Measurements from ENCODE around the gene CMTM6.
"Not testable (repeated sequence)": the region's sequence is repeated elsewhere in the genome, so short reads cannot be mapped to it uniquely, and the experiment has no call there.

Gene CMTM6

GRCh38 chr3:32499585-32499984, 3.1 kb downstream of the CMTM6 start:
- DNase-seq (ENCODE audit: low spot score): no peak

GRCh38 chr3:32498992-32499391, 3.7 kb downstream of the CMTM6 start:
- DNase-seq (ENCODE audit: low spot score): no peak

- DNase-seq (ENCODE audit: low spot score): no peak
Measured at GRCh38 chr3:32498252-32498651, 4.4 kb downstream of the CMTM6 start.

GRCh38 chr3:32495609-32496008, 7.0 kb downstream of the CMTM6 start:
- no peak for DNase-seq (ENCODE audit: low spot score)

GRCh38 chr3:32495085-32495484, 7.6 kb downstream of the CMTM6 start:
- no peak for DNase-seq (ENCODE audit: low spot score)

GRCh38 chr3:32493437-32494414, 8.9 kb downstream of the CMTM6 start:
- no peak for DNase-seq (ENCODE audit: low spot score)

GRCh38 chr3:32492684-32493436, 9.8 kb downstream of the CMTM6 start:
- DNase-seq (ENCODE audit: low spot score): no peak

GRCh38 chr3:32488474-32489008, 14.1 kb downstream of the CMTM6 start:
- DNase-seq (ENCODE audit: low spot score): no peak

GRCh38 chr3:32487781-32488473, 14.7 kb downstream of the CMTM6 start:
- DNase-seq (ENCODE audit: low spot score): no peak

GRCh38 chr3:32484436-32484835, 18.2 kb downstream of the CMTM6 start:
- no peak for DNase-seq (ENCODE audit: low spot score)

GRCh38 chr3:32483772-32484171, 18.9 kb downstream of the CMTM6 start:
- no peak for DNase-seq (ENCODE audit: low spot score)

GRCh38 chr3:32482693-32483092, 20.0 kb downstream of the CMTM6 start:
- DNase-seq (ENCODE audit: low spot score): no peak

GRCh38 chr3:32481791-32482631, 20.6 kb downstream of the CMTM6 start:
- DNase-seq (ENCODE audit: low spot score): no peak

GRCh38 chr3:32480604-32481003, 22.0 kb downstream of the CMTM6 start:
- no peak for DNase-seq (ENCODE audit: low spot score)

- DNase-seq (ENCODE audit: low spot score): no peak
Measured at GRCh38 chr3:32474201-32474600, 28.5 kb downstream of the CMTM6 start.

- not testable (repeated sequence) for DNase-seq (ENCODE audit: low spot score)
Measured at GRCh38 chr3:32472151-32472550, 30.5 kb downstream of the CMTM6 start.

GRCh38 chr3:32471246-32471645, 31.4 kb downstream of the CMTM6 start:
- DNase-seq (ENCODE audit: low spot score): no peak

GRCh38 chr3:32470362-32470761, 32.3 kb downstream of the CMTM6 start:
- DNase-seq (ENCODE audit: low spot score): no peak

GRCh38 chr3:32469151-32469874, 33.3 kb downstream of the CMTM6 start:
- DNase-seq (ENCODE audit: low spot score): no peak

- DNase-seq (ENCODE audit: low spot score): peak; percentile 64
Measured at GRCh38 chr3:32467333-32468070, 35.1 kb downstream of the CMTM6 start.
